Calu3 (cell line): ENCODE measurements around the gene CACNA1G. TPM values are rescaled to one million over a fixed set of nuclear protein-coding genes. Genes with fewer than 3 reads are reported as not detected.

Source experiments
- BruUV-seq: library from RNA; stranded (reverse); fragments of 400-500 nt; replicated peaks from 2 replicates; lab custom pipeline; 2021; lab: Mats Ljungman, UMichigan
- CTCF ChIA-PET: fragments of 300-600 bp; sonication (Branson Sonifier 250); formaldehyde crosslinking; loops from one replicate; lab custom pipeline; 2022; ENCODE audit warnings: antibody characterized with exemption; lab: Charles Lee
- DNase-seq: peaks from one replicate; pipeline ENCODE4 v3.0.0; 2022
- H3K27ac Mint-ChIP-seq: one replicate; pipeline ENCODE4 v1.8.0; 2022; ENCODE audit warnings: mixed read lengths; ENCODE audit not compliant: unreplicated experiment
- H3K27me3 Mint-ChIP-seq: one replicate; pipeline ENCODE4 v1.8.0; 2022; ENCODE audit warnings: mixed read lengths; ENCODE audit not compliant: unreplicated experiment
- H3K36me3 Mint-ChIP-seq: one replicate; pipeline ENCODE4 v1.8.0; 2022; ENCODE audit warnings: mild to moderate bottlenecking, moderate library complexity, mixed read lengths; ENCODE audit not compliant: insufficient read depth, unreplicated experiment
- H3K4me1 Mint-ChIP-seq: one replicate; pipeline ENCODE4 v1.8.0; 2022; ENCODE audit warnings: mild to moderate bottlenecking, low read depth, mixed read lengths; ENCODE audit not compliant: unreplicated experiment
- H3K4me3 Mint-ChIP-seq: one replicate; pipeline ENCODE4 v1.8.0; 2022; ENCODE audit warnings: mild to moderate bottlenecking, low read depth, moderate library complexity, mixed read lengths; ENCODE audit not compliant: unreplicated experiment
- H3K9me3 Mint-ChIP-seq: one replicate; pipeline ENCODE4 v1.8.0; 2022; ENCODE audit warnings: low read depth, mixed read lengths; ENCODE audit not compliant: unreplicated experiment
- intact Hi-C: fragments of 100-400 bp; cut with micrococcal nuclease; formaldehyde crosslinking; loops from one replicate; pipeline ENCODE4 v1.10.0; 2022; ENCODE audit not compliant: unreplicated experiment
- total RNA-seq: library from RNA; stranded (reverse); gene quantifications from 2 replicates; pipeline ENCODE4 v1.2.3, GENCODE V29; 2022
- TF ChIP-seq, protein P1 (sequence below): fragments of 200-600 bp; IDR thresholded peaks from one replicate; pipeline ENCODE4 v1.8.0; 2022; ENCODE audit warnings: antibody characterized with exemption; ENCODE audit not compliant: unreplicated experiment

CACNA1G gene
- total RNA-seq, 1 experiment from 2014 or later: not detected

- H3K27me3 Mint-ChIP-seq: no peaks in the 10 kb centered on the region
- no peaks in the 10 kb centered on the region for H3K9me3 Mint-ChIP-seq
- intact Hi-C loops: no loop called here
- peaks cover 31% of the 10 kb centered on the region for H3K36me3 Mint-ChIP-seq
- TF ChIP-seq, protein P1, sequence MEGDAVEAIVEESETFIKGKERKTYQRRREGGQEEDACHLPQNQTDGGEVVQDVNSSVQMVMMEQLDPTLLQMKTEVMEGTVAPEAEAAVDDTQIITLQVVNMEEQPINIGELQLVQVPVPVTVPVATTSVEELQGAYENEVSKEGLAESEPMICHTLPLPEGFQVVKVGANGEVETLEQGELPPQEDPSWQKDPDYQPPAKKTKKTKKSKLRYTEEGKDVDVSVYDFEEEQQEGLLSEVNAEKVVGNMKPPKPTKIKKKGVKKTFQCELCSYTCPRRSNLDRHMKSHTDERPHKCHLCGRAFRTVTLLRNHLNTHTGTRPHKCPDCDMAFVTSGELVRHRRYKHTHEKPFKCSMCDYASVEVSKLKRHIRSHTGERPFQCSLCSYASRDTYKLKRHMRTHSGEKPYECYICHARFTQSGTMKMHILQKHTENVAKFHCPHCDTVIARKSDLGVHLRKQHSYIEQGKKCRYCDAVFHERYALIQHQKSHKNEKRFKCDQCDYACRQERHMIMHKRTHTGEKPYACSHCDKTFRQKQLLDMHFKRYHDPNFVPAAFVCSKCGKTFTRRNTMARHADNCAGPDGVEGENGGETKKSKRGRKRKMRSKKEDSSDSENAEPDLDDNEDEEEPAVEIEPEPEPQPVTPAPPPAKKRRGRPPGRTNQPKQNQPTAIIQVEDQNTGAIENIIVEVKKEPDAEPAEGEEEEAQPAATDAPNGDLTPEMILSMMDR: no peak
- no peak for DNase-seq
- H3K4me3 Mint-ChIP-seq: no peak overlapping the region
- BruUV-seq: no TSS peak
- H3K4me1 Mint-ChIP-seq: peaks cover 55% of the 10 kb centered on the region
- no peak overlapping the region for H3K27ac Mint-ChIP-seq
- CTCF ChIA-PET: interaction anchor here (0.7 to 1.7 kb wide), 4 partner anchors 12 to 55 kb away, joined by 3 to 9 read pairs (median 4); no protein-coding TSS in a partner anchor
These were observed 111.6 kb downstream of the CACNA1G start for GRCh38 chr17:50672071-50672470.

DNA sequence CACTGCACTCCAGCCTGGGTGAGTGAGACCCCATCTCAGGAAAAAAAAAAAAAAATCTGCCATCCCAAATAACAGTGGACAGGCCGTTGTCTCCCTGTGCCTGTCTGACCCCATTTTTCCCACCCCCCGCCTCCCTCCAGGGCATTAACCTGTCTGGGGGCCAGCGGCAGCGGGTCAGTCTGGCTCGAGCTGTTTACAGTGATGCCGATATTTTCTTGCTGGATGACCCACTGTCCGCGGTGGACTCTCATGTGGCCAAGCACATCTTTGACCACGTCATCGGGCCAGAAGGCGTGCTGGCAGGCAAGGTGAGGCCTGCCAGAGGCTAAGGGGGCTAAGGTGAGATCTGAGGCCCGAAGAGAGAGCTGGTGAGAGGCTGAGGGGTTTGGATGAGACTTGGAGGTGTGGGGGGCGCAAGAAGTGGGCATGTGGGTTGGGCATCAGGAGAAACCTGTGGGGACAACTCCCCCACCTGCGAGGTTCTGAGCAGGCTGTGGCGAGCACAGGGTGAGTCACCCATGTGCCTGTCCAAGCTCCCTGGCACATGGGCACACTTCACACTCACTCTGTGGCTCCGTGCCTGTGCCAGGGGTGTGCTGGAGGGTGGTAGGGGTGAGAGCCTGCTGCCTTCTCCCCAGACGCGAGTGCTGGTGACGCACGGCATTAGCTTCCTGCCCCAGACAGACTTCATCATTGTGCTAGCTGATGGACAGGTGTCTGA lies 112.5 kb downstream of the CACNA1G start:
- CTCF ChIA-PET: interaction anchor here (0.6 to 1.7 kb wide), 6 partner anchors 11 to 56 kb away, joined by 3 to 9 read pairs (median 4); no protein-coding TSS in a partner anchor
- H3K27ac Mint-ChIP-seq: no peak overlapping the region
- no peaks in the 10 kb centered on the region for H3K27me3 Mint-ChIP-seq
- no peaks in the 10 kb centered on the region for H3K9me3 Mint-ChIP-seq
- TF ChIP-seq, protein P1: no peak
- H3K4me3 Mint-ChIP-seq: no peak overlapping the region
- intact Hi-C loops: no loop called here
- peaks cover 46% of the 10 kb centered on the region for H3K4me1 Mint-ChIP-seq
- no peak for DNase-seq
- no TSS peak for BruUV-seq
- peaks cover 30% of the 10 kb centered on the region for H3K36me3 Mint-ChIP-seq

- no peak overlapping the region for H3K4me3 Mint-ChIP-seq
- no TSS peak for BruUV-seq
- H3K4me1 Mint-ChIP-seq: peaks cover 38% of the 10 kb centered on the region
- no peaks in the 10 kb centered on the region for H3K27me3 Mint-ChIP-seq
- H3K36me3 Mint-ChIP-seq: peaks cover 38% of the 10 kb centered on the region
- DNase-seq: no peak
- H3K9me3 Mint-ChIP-seq: no peaks in the 10 kb centered on the region
- CTCF ChIA-PET: interaction anchor here (0.7 kb wide), 1 partner anchor 49 kb away, joined by 6 read pairs; no protein-coding TSS in a partner anchor
- intact Hi-C loops: no loop called here
- no peak overlapping the region for H3K27ac Mint-ChIP-seq
- TF ChIP-seq, protein P1: no peak
These were observed 114.7 kb downstream of the CACNA1G start for GRCh38 chr17:50675190-50675589.

GRCh38 chr17:50675627-50676026 lies 115.1 kb downstream of the CACNA1G start:
- H3K27me3 Mint-ChIP-seq: no peaks in the 10 kb centered on the region
- CTCF ChIA-PET: no interaction called here
- BruUV-seq: no TSS peak
- intact Hi-C loops: no loop called here
- H3K4me3 Mint-ChIP-seq: no peak overlapping the region
- peaks cover 38% of the 10 kb centered on the region for H3K36me3 Mint-ChIP-seq
- H3K4me1 Mint-ChIP-seq: peaks cover 36% of the 10 kb centered on the region
- H3K27ac Mint-ChIP-seq: no peak overlapping the region
- TF ChIP-seq, protein P1: no peak
- no peaks in the 10 kb centered on the region for H3K9me3 Mint-ChIP-seq
- no peak for DNase-seq
